Measurements from ENCODE around the gene NPAS3.

DNA sequence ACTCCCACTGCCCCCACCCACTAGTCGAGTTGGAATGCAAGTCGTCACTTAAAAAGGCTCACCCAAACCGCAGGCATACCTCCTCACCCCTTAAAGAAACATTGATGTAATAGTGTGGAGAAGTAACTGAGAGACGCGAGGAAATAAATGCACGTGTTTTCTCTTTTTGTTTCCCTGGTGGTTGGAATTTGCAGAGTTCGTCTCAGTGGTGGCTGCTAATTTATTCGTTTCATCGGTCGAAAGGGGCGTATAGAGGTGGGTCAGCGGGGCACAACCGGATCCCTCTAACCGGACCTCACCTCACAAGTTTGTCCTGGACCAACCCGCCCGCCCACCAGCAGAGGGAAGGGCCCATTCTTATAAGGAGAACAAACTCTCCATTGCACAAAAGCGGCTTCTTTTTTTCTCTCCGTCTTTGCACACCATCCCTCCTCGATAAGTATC is 5.0 kb upstream of the NPAS3 start:
- TF ChIP-seq CTCF (conservative IDR thresholded peaks at IDR 0.05; ENCODE audit: low read depth, low read length) (no peak; the same call in 1 of the 2 replicates), EZH2 (IDR thresholded peaks at IDR 0.05; ENCODE audit: low read length, unreplicated experiment) (no peak)

Data from PC-3 (cell line).